Mucosa of descending colon (tissue), 3 donors: ENCODE data around the gene CYP2C8. TPM values are rescaled to one million over a fixed set of nuclear protein-coding genes. Genes with fewer than 3 reads are reported as not detected.
"Not testable (repeated sequence)": the region's sequence is repeated elsewhere in the genome, so short reads cannot be mapped to it uniquely, and the experiment has no call there.

Experiments
- ATAC-seq: fragments of 200-7000 bp; cut with Tn5 transposase; one replicate; pipeline ENCODE4 v1.9.1; 2020; ENCODE audit warnings: mild to moderate bottlenecking, moderate library complexity
- DNase-seq, 3 donors: peaks; one replicate each; pipeline ENCODE4 v3.0.0-alpha.2; 2020
- H3K36me3 ChIP-seq: fragments of 200-600 bp; one replicate; pipeline ENCODE4 v1.8.0; 2021; ENCODE audit warnings: low read depth, mild to moderate bottlenecking
- H3K4me1 ChIP-seq: fragments of 200-600 bp; one replicate; pipeline ENCODE4 v1.8.0; 2021; ENCODE audit warnings: low read depth, mild to moderate bottlenecking
- H3K4me3 ChIP-seq: fragments of 200-600 bp; one replicate; pipeline ENCODE4 v1.8.0; 2021; ENCODE audit warnings: mild to moderate bottlenecking
- H3K9me3 ChIP-seq: fragments of 200-600 bp; one replicate; pipeline ENCODE4 v1.8.0; 2021; ENCODE audit warnings: mild to moderate bottlenecking
- CTCF ChIP-seq: fragments of 200-600 bp; IDR thresholded peaks from one replicate; pipeline ENCODE4 v1.8.0; 2022; ENCODE audit warnings: antibody characterized with exemption, mild to moderate bottlenecking
- intact Hi-C, 2 donors: fragments of 100-400 bp; cut with DNase I in 1 of 2; cut with micrococcal nuclease in 1 of 2; formaldehyde crosslinking; loops; one replicate each; pipeline versions ENCODE4 v1.11.0 to v1.11.1; 2022; cut with DNase I, micrococcal nuclease
- total RNA-seq, 3 donors: library from RNA; stranded (reverse); fragmentation: NEBNext Ultra II Directional in 2 of 3; extraction: Animal tissue kit (Norgen Biotek cat#: 25700) in 2 of 3; gene quantifications; one replicate each; pipeline versions ENCODE4 v1.2.1 to v1.2.4, GENCODE V29; 2021 to 2023
- donor health status: DM: no; HTN: no; CAD: no; lungs with moderate emphysema.
- donor health status: DM: no; HTN: no; CAD: no.
- donor health status: DM: no; HTN: yes; CAD: no.

The CYP2C8 gene
- total RNA-seq, 3 donors from 2014 or later: 0.25 to 4.1 (median 1.0) TPM

GRCh38 chr10:95071107-95071660 is 1.9 kb upstream of the CYP2C8 start:
- intact Hi-C loops: no loop called here
- Histone ChIP-seq H3K9me3 (no peaks in the 10 kb centered on the region), H3K36me3 (no peaks in the 10 kb centered on the region), H3K4me3 (no peak overlapping the region), H3K4me1 (no peaks in the 10 kb centered on the region)
- DNase-seq (no peak), ATAC-seq (no peak)
- TF ChIP-seq CTCF: no peak

- H3K4me3 ChIP-seq, DNase-seq, H3K4me1 ChIP-seq, H3K36me3 ChIP-seq, ATAC-seq, intact Hi-C loops, H3K9me3 ChIP-seq: not testable (repeated sequence)
These were observed 5.2 kb downstream of the CYP2C8 start for GRCh38 chr10:95064125-95064524.

GRCh38 chr10:95056744-95057363 is 12.4 kb downstream of the CYP2C8 start:
- no peaks in the 10 kb centered on the region for H3K4me1 ChIP-seq
- TF ChIP-seq CTCF: no peak
- DNase-seq (no peak), ATAC-seq (no peak)
- intact Hi-C loops: no loop called here
- H3K9me3 ChIP-seq: no peaks in the 10 kb centered on the region
- no peak overlapping the region for H3K4me3 ChIP-seq
- no peaks in the 10 kb centered on the region for H3K36me3 ChIP-seq

GRCh38 chr10:95049919-95050318 is 19.4 kb downstream of the CYP2C8 start:
- TF ChIP-seq CTCF: no peak
- ATAC-seq (no peak), DNase-seq (no peak)
- Histone ChIP-seq H3K4me3 (no peak overlapping the region), H3K9me3 (peaks cover 5% of the 10 kb centered on the region), H3K36me3 (no peaks in the 10 kb centered on the region), H3K4me1 (no peaks in the 10 kb centered on the region)
- intact Hi-C loops: no loop called here

- peaks cover 5% of the 10 kb centered on the region for H3K9me3 ChIP-seq
- no peak for DNase-seq
- H3K36me3 ChIP-seq: no peaks in the 10 kb centered on the region
- no peak overlapping the region for H3K4me3 ChIP-seq
- ATAC-seq: no peak
- no peak for TF ChIP-seq CTCF
- H3K4me1 ChIP-seq: no peaks in the 10 kb centered on the region
- intact Hi-C loops: no loop called here
These were observed 21.1 kb downstream of the CYP2C8 start for GRCh38 chr10:95048206-95048605.

GRCh38 chr10:95039281-95039680 is 30.0 kb downstream of the CYP2C8 start:
- no peak for DNase-seq
- H3K36me3 ChIP-seq: no peaks in the 10 kb centered on the region
- no peak for TF ChIP-seq CTCF
- no peak overlapping the region for H3K4me3 ChIP-seq
- no peak for ATAC-seq
- H3K4me1 ChIP-seq: no peaks in the 10 kb centered on the region
- no peaks in the 10 kb centered on the region for H3K9me3 ChIP-seq
- intact Hi-C loops: no loop called here
